ENCODE data around the gene COG7.
"Not testable (repeated sequence)": the region's sequence is repeated elsewhere in the genome, so short reads cannot be mapped to it uniquely, and the experiment has no call there.

COG7 gene

GRCh38 chr16:23452572-23453337, at the start of gene COG7:
COG7 (minus strand) TSS chr16:23453189; CDS start chr16:23452994, 195 bp downstream.
- no peak for DNase-seq

GRCh38 chr16:23502466-23502865, 49.5 kb upstream of the COG7 start:
- DNase-seq = no peak

GRCh38 chr16:23501291-23501690, 48.3 kb upstream of the COG7 start:
- no peak for DNase-seq

GRCh38 chr16:23500862-23501225, 47.9 kb upstream of the COG7 start:
- no peak for DNase-seq

GRCh38 chr16:23500212-23500861, 47.3 kb upstream of the COG7 start:
- no peak for DNase-seq

GRCh38 chr16:23499801-23500200, 46.8 kb upstream of the COG7 start:
- no peak for DNase-seq

- DNase-seq = no peak
Measured at GRCh38 chr16:23498863-23499262, 45.9 kb upstream of the COG7 start.

GRCh38 chr16:23497543-23497868, 44.5 kb upstream of the COG7 start:
- no peak for DNase-seq

GRCh38 chr16:23496821-23497542, 44.0 kb upstream of the COG7 start:
- no peak for DNase-seq

GRCh38 chr16:23495671-23496070, 42.7 kb upstream of the COG7 start:
- no peak for DNase-seq

GRCh38 chr16:23494188-23494587, 41.2 kb upstream of the COG7 start:
- no peak for DNase-seq

- no peak for DNase-seq
Measured at GRCh38 chr16:23491490-23492391, 38.8 kb upstream of the COG7 start.

GRCh38 chr16:23486480-23486879, 33.5 kb upstream of the COG7 start:
- no peak for DNase-seq

- no peak for DNase-seq
Measured at GRCh38 chr16:23485841-23486240, 32.9 kb upstream of the COG7 start.

GRCh38 chr16:23485257-23485614, 32.2 kb upstream of the COG7 start:
- no peak for DNase-seq

- DNase-seq = no peak
Measured at GRCh38 chr16:23484510-23485256, 31.7 kb upstream of the COG7 start.

GRCh38 chr16:23483492-23483891, 30.5 kb upstream of the COG7 start:
- not testable (repeated sequence) for DNase-seq

GRCh38 chr16:23482778-23483177, 29.8 kb upstream of the COG7 start:
- DNase-seq = no peak

- no peak for DNase-seq
Measured at GRCh38 chr16:23480257-23480656, 27.3 kb upstream of the COG7 start.

- DNase-seq = no peak
Measured at GRCh38 chr16:23479138-23479537, 26.1 kb upstream of the COG7 start.

GRCh38 chr16:23478566-23478965, 25.6 kb upstream of the COG7 start:
- DNase-seq = no peak

- DNase-seq = no peak
Measured at GRCh38 chr16:23476289-23476688, 23.3 kb upstream of the COG7 start.

Data from NCI-H1436 treated with DMSO at 0.1 percent for 48 hours (cell line).